AG09319 (cell line): ENCODE results near the gene CNP.

ENCODE experiments used
- DNase-seq: peaks from one replicate; pipeline ENCODE4 v3.0.0-alpha.2; 2010; ENCODE audit warnings: low read depth; ENCODE audit errors: extremely low read depth
- CTCF ChIP-seq: IDR thresholded peaks from 2 replicates; pipeline ENCODE4 v1.5.1; 2011; ENCODE audit warnings: low read depth, mild to moderate bottlenecking, inconsistent platforms, low read length, moderate library complexity

The CNP gene

DNA sequence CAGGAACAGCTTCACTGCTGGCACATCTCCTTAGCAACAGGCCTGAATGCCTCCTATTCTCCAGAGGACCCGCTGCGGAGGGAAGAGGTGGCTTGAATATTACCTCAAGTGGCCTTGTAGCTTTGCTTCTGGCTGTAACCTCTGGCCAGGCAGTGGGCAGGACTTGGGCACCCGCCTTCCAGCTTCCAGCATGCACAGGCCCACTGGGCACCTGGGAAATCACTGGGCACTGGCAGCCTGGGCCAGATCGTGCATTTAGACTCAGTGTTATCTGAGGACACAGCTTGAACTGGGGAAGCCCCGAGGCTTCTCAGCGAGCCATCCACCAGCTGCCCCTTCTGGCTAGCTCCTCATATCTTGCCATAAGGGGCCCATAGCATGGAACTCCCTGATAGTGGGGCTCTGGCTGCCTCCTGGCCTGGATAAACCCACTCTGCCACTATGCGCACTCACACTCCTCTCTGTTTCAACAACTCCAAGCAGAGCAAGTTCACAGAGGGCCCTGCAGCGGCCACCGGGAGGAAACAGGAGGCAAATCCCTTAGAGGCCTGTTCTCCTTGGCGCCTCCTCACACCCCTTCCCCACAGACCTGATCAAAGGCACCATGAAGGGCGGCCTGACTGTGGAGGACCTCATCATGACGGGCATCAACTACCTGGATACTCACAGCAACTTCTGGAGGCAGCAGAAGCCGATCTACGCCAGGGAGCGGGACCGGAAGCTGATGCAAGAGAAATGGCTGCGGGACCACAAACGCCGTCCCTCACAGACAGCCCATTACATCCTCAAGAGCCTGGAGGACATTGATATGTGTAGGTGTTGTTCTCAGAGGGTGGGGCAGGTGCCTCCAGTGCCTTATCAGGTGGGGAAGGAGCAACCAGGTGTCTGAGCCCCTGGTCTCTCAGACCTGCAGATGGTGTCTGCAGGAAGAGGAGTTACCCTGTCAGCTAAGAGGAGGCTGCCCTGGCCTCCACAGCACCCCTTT lies 28.3 kb upstream of the CNP start:
- no peak for DNase-seq
- TF ChIP-seq CTCF: no peak

- no peak for DNase-seq
- no peak for TF ChIP-seq CTCF
Observed at GRCh38 chr17:41939044-41939692, 27.4 kb upstream of the CNP start.

GRCh38 chr17:41939693-41940090 lies 26.9 kb upstream of the CNP start:
- no peak for TF ChIP-seq CTCF
- DNase-seq: no peak

GRCh38 chr17:41941168-41941567 lies 25.4 kb upstream of the CNP start:
- no peak for TF ChIP-seq CTCF
- DNase-seq: no peak

DNA sequence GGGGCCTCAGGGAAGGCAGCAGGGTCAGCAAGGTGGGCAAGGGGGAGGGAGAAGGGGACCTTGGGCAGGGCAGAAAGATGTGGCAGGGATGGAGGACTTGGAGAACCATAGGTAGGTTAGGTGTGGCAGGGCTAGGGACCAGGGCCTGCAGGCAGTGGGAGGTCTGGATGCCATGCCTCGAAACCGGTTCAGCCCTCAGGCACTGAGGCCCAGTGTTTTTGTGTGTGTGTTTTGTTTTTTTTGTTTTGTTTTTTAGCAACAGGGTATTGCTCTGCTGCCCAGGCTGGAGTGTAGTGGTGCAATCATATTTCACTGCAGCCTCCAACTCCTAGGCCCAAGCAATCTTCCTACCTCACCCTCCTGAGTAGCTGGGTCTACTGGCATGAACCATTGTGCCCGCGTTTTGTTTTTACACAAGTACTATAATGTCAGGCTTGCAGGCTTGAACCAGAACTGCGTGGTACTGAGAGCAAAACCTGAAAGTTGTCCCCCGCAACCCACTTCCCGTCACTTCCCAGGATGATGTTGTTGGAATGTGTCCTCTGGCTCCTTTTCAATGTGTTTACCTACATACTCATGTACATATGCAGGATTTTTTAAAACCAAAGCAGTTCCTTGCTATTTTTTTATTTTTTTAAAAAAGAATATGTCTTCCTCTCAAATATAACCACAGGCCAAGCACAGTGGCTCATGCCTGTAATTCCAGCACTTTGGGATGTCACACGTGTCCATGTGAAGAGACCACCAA lies 23.8 kb upstream of the CNP start:
- TF ChIP-seq CTCF: no peak
- no peak for DNase-seq

- no peak for DNase-seq
- no peak for TF ChIP-seq CTCF
Observed at GRCh38 chr17:41943492-41943891, 23.1 kb upstream of the CNP start.
